ENCODE measurements around the gene NAPA. TPM values are rescaled to one million over a fixed set of nuclear protein-coding genes. Genes with fewer than 3 reads are reported as not detected.

The NAPA gene
- total RNA-seq, 5 donors from 2014 or later (not counting 1 experiment from before 2014, with no cell fraction given), result 81.1 to 119 (median 86.7) TPM

DNA sequence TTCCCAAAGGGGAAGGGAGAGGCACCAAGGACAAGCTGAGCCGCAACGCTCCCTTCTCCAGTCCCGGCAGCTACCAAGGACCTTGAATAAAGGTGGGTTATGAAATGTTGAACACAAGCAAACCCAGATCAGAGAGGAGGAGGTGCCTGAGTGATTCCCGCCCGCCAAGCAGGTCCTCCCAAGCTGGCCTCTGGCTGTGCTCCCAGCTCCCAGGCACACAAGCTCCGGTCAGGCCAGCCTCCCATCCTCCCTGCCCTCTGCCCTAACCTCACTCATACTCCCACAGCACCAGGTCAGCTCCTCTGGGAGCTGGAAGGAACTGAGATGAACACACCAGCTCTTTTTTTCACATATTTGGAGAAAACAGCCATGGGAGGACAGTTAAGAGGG, 3.7 kb downstream of the NAPA start:
- 100% methylated on average over 2 of the region's 6 CpGs for WGBS (ENCODE audit: insufficient coverage)

DNA sequence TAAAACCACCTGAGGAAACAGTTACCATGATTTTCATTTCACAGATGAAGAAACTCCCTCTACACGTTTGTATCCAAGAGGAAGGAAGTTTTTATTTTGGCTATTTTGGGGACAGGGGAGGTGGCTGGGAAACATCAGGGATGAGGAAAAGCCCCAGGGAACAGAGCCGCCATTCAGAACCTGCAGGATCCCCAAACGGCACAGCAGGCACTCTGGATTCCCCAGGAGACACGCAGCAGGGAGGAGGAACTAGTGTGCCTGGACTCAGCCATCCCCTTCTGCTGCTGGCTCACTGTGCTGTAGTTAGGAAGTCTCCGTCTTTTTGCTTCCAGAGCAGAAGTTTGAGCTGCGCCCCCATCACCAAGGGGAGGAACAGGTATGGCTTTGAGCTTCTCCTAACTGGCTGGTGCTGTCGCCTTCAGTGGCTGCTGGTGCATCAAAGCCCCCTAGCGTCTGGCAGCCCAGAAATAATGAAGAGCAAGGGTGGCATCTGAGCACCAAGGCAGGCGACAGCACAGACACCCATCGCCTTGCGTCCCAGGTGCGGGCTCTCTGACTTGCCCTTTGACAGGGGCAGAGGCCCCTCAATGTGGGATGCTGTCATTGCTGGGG, 4.2 kb downstream of the NAPA start:
- ATAC-seq (replicated peaks in 1 of 4), result no peak
- Mint-ChIP-seq H3K27me3 (no peaks in the 10 kb centered on the region), H3K4me3 (peak overlapping the region in 1 of 3 donors; percentile 15), H3K9me3 (no peaks in the 10 kb centered on the region), H3K27ac (no peak overlapping the region), H3K36me3 (peaks cover 3% of the 10 kb centered on the region), H3K4me1 (peaks cover 64% of the 10 kb centered on the region in 3 donors)
- H3K9me3 ChIP-seq, result no peaks in the 10 kb centered on the region
- H3K4me3 ChIP-seq (ENCODE audit: control insufficient read depth in 1 of 2, extremely low read depth in 1 of 2, low read length in 1 of 2), result no peak overlapping the region
- H3K4me1 ChIP-seq (ENCODE audit: control insufficient read depth in 1 of 2, extremely low read depth in 1 of 2, insufficient read depth in 2 of 2, low read length in 2 of 2), result peaks cover 15 to 69% of the 10 kb centered on the region in 2 experiments
- WGBS (ENCODE audit: insufficient coverage), result 91% methylated on average over 10 of the region's 12 CpGs
- H3K27ac ChIP-seq (ENCODE audit: low read length), result no peak overlapping the region
- CTCF ChIA-PET, result interaction anchor here (0.5 to 1.1 kb wide), 2 partner anchors 74 to 379 kb away, joined by 3 read pairs; no protein-coding TSS in a partner anchor
- peaks cover 7 to 19% of the 10 kb centered on the region in 2 donors for H3K36me3 ChIP-seq (ENCODE audit: control insufficient read depth in 2 of 2, extremely low read depth in 1 of 2, insufficient read depth in 1 of 2, low read length in 1 of 2)
- no peaks in the 10 kb centered on the region for H3K27me3 ChIP-seq (replicated peaks in 1 of 2; ENCODE audit: control insufficient read depth in 2 of 2, extremely low read depth in 1 of 2, insufficient read depth in 2 of 2, low read length in 1 of 2)
- POLR2A ChIA-PET, result interaction anchor here in 1 of 2 donors (0.6 kb wide), 1 partner anchor 22 kb away, joined by 3 read pairs; no protein-coding TSS in a partner anchor
- DNase-seq, result no peak

More for the DNA sequence above, 3.7 kb downstream of the NAPA start:
- Histone ChIP-seq H3K9me3 (no peaks in the 10 kb centered on the region), H3K4me3 (ENCODE audit: control insufficient read depth in 1 of 2, extremely low read depth in 1 of 2, low read length in 1 of 2) (no peak overlapping the region), H3K27ac (ENCODE audit: low read length) (no peak overlapping the region), H3K27me3 (replicated peaks in 1 of 2; ENCODE audit: control insufficient read depth in 2 of 2, extremely low read depth in 1 of 2, insufficient read depth in 2 of 2, low read length in 1 of 2) (no peaks in the 10 kb centered on the region), H3K36me3 (ENCODE audit: control insufficient read depth in 2 of 2, extremely low read depth in 1 of 2, insufficient read depth in 1 of 2, low read length in 1 of 2) (peaks cover 7 to 18% of the 10 kb centered on the region in 2 donors), H3K4me1 (ENCODE audit: control insufficient read depth in 1 of 2, extremely low read depth in 1 of 2, insufficient read depth in 2 of 2, low read length in 2 of 2) (peaks cover 19 to 74% of the 10 kb centered on the region in 2 experiments)
- POLR2A ChIA-PET, result no interaction called here
- DNase-seq (no peak), ATAC-seq (replicated peaks in 1 of 4) (no peak)
- Mint-ChIP-seq H3K36me3 (peaks cover 3% of the 10 kb centered on the region), H3K4me1 (peaks cover 69% of the 10 kb centered on the region in 3 donors), H3K27ac (no peak overlapping the region), H3K4me3 (peak overlapping the region in 1 of 3 donors; percentile 15), H3K27me3 (no peaks in the 10 kb centered on the region), H3K9me3 (no peaks in the 10 kb centered on the region)
- CTCF ChIA-PET, result interaction anchor here in 1 of 2 donors (1.1 kb wide), 1 partner anchor 75 kb away, joined by 3 read pairs; no protein-coding TSS in a partner anchor

DNA sequence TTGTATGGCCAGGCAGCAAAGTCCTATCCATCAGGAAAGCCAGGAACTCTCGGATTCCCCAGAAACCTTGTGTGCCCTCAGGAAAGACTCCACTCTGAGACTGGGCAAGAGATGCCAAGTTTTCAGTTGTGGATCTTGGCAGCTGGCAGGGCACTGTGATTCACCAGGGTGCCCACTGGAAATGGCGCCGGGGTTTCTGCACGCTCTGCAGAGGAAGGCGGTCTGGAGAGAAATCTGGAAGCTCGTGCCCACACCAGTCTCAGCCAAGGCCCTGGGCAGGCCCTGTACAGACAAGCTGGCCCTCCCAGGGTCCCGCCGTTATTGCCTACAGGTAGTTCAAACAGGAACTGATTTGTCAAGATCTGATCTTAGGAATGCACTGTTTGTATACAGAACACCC, 4.9 kb downstream of the NAPA start:
- H3K4me3 Mint-ChIP-seq, result peak overlapping the region in 1 of 3 donors; percentile 15

DNA sequence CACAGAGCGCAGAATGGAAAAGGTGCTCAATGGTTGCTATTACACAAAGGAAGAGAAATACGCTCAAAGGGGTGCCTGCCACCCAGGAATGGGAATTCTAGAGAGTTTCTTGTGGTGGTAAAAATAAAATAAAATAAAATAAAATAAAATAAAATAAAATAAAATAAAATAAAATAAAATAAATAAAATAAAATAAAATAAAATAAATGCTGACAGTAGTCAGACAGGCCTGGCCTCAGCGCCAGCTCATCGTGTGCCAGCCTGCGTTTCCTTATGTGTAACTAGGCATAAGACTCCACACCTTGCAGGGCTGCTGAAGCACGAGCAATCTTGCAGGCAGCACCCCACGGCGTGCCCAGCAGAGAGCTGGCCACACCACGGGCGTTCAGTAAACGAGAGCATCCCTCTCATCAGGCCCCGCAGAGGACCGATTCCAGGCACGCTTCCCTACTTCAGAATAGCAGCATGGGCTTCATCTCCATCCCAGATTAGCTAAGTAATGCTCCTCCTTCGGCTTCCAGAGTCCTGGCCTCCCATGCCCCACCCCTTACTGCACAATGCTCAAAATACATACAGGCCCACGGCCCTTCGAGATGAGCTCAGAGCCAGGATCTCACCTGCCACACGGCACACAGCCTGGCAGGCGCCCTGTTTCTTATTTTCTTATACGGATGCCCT, 5.6 kb downstream of the NAPA start:
- H3K4me3 ChIP-seq (ENCODE audit: control insufficient read depth in 1 of 2, extremely low read depth in 1 of 2, low read length in 1 of 2), result no peak overlapping the region
- ATAC-seq (replicated peaks in 1 of 4), result no peak
- Mint-ChIP-seq H3K4me1 (peaks cover 50 to 60% (median 52%) of the 10 kb centered on the region in 3 donors), H3K27me3 (no peaks in the 10 kb centered on the region), H3K4me3 (no peak overlapping the region), H3K36me3 (peaks cover 3% of the 10 kb centered on the region), H3K9me3 (no peaks in the 10 kb centered on the region), H3K27ac (no peak overlapping the region)
- no peak overlapping the region for H3K27ac ChIP-seq (ENCODE audit: low read length)
- ChIA-PET POLR2A (no interaction called here), CTCF (no interaction called here)
- H3K9me3 ChIP-seq, result no peaks in the 10 kb centered on the region
- DNase-seq, result no peak
- H3K4me1 ChIP-seq (ENCODE audit: control insufficient read depth in 1 of 2, extremely low read depth in 1 of 2, insufficient read depth in 2 of 2, low read length in 2 of 2), result peaks cover 15 to 64% of the 10 kb centered on the region in 2 experiments
- WGBS (ENCODE audit: insufficient coverage), result 90% methylated on average over 18 of the region's 20 CpGs
- no peaks in the 10 kb centered on the region for H3K27me3 ChIP-seq (replicated peaks in 1 of 2; ENCODE audit: control insufficient read depth in 2 of 2, extremely low read depth in 1 of 2, insufficient read depth in 2 of 2, low read length in 1 of 2)
- peaks cover 7 to 19% of the 10 kb centered on the region in 2 donors for H3K36me3 ChIP-seq (ENCODE audit: control insufficient read depth in 2 of 2, extremely low read depth in 1 of 2, insufficient read depth in 1 of 2, low read length in 1 of 2)

More for the DNA sequence above, 4.9 kb downstream of the NAPA start:
- H3K4me1 ChIP-seq (ENCODE audit: control insufficient read depth in 1 of 2, extremely low read depth in 1 of 2, insufficient read depth in 2 of 2, low read length in 2 of 2), result peaks cover 15 to 67% of the 10 kb centered on the region in 2 experiments
- no peaks in the 10 kb centered on the region for H3K9me3 ChIP-seq
- Mint-ChIP-seq H3K4me1 (peaks cover 57 to 62% (median 59%) of the 10 kb centered on the region in 3 donors), H3K9me3 (no peaks in the 10 kb centered on the region), H3K36me3 (peaks cover 3% of the 10 kb centered on the region), H3K27ac (no peak overlapping the region), H3K27me3 (no peaks in the 10 kb centered on the region)
- H3K36me3 ChIP-seq (ENCODE audit: control insufficient read depth in 2 of 2, extremely low read depth in 1 of 2, insufficient read depth in 1 of 2, low read length in 1 of 2), result peaks cover 7 to 19% of the 10 kb centered on the region in 2 donors
- no peak overlapping the region for H3K27ac ChIP-seq (ENCODE audit: low read length)
- CTCF ChIA-PET, result interaction anchor here in 1 of 2 donors (0.5 kb wide), 1 partner anchor 380 kb away, joined by 3 read pairs; no protein-coding TSS in a partner anchor
- ATAC-seq (replicated peaks in 1 of 4) (no peak), DNase-seq (no peak)
- POLR2A ChIA-PET, result interaction anchor here in 1 of 2 donors (0.6 kb wide), 1 partner anchor 23 kb away, joined by 3 read pairs; no protein-coding TSS in a partner anchor
- 85% methylated on average over 8 of the region's 8 CpGs for WGBS (ENCODE audit: insufficient coverage)
- no peaks in the 10 kb centered on the region for H3K27me3 ChIP-seq (replicated peaks in 1 of 2; ENCODE audit: control insufficient read depth in 2 of 2, extremely low read depth in 1 of 2, insufficient read depth in 2 of 2, low read length in 1 of 2)
- H3K4me3 ChIP-seq (ENCODE audit: control insufficient read depth in 1 of 2, extremely low read depth in 1 of 2, low read length in 1 of 2), result no peak overlapping the region

DNA sequence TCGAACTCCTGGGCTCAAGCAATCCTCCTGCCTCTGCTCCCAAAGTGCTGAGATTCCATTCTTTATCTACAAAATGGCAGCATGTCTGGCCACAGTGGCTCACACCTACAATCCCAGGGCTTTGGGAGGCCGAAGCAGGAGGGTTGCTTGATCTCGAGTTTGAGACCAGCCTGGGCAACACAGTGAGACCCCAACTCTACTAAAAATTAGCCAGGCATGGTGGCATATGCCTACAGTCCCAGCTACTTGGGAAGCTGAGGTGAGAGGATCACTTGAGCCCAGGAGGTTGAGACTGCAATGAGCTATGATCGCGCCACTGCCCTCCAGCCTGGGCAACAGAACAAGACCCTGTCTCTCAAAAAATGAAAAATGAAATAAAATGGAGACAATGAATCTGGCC, 6.1 kb downstream of the NAPA start:
- H3K4me3 Mint-ChIP-seq, result no peak overlapping the region
- no peaks in the 10 kb centered on the region for H3K27me3 Mint-ChIP-seq
- peaks cover 15 to 58% of the 10 kb centered on the region in 2 experiments for H3K4me1 ChIP-seq (ENCODE audit: control insufficient read depth in 1 of 2, extremely low read depth in 1 of 2, insufficient read depth in 2 of 2, low read length in 2 of 2)
- ChIA-PET CTCF (no interaction called here), POLR2A (no interaction called here)
- no peaks in the 10 kb centered on the region for H3K9me3 ChIP-seq
- ATAC-seq (replicated peaks in 1 of 4), result no peak
- no peak overlapping the region for H3K27ac Mint-ChIP-seq
- no peak overlapping the region for H3K4me3 ChIP-seq (ENCODE audit: control insufficient read depth in 1 of 2, extremely low read depth in 1 of 2, low read length in 1 of 2)
- no peaks in the 10 kb centered on the region for H3K9me3 Mint-ChIP-seq
- no peak for DNase-seq
- WGBS (ENCODE audit: insufficient coverage), result 100% methylated on average over 2 of the region's 5 CpGs
- peaks cover 45 to 58% (median 47%) of the 10 kb centered on the region in 3 donors for H3K4me1 Mint-ChIP-seq
- H3K27me3 ChIP-seq (replicated peaks in 1 of 2; ENCODE audit: control insufficient read depth in 2 of 2, extremely low read depth in 1 of 2, insufficient read depth in 2 of 2, low read length in 1 of 2), result no peaks in the 10 kb centered on the region
- H3K27ac ChIP-seq (ENCODE audit: low read length), result no peak overlapping the region
- H3K36me3 ChIP-seq (ENCODE audit: control insufficient read depth in 2 of 2, extremely low read depth in 1 of 2, insufficient read depth in 1 of 2, low read length in 1 of 2), result peaks cover 7 to 23% of the 10 kb centered on the region in 2 donors
- peaks cover 3% of the 10 kb centered on the region for H3K36me3 Mint-ChIP-seq

DNA sequence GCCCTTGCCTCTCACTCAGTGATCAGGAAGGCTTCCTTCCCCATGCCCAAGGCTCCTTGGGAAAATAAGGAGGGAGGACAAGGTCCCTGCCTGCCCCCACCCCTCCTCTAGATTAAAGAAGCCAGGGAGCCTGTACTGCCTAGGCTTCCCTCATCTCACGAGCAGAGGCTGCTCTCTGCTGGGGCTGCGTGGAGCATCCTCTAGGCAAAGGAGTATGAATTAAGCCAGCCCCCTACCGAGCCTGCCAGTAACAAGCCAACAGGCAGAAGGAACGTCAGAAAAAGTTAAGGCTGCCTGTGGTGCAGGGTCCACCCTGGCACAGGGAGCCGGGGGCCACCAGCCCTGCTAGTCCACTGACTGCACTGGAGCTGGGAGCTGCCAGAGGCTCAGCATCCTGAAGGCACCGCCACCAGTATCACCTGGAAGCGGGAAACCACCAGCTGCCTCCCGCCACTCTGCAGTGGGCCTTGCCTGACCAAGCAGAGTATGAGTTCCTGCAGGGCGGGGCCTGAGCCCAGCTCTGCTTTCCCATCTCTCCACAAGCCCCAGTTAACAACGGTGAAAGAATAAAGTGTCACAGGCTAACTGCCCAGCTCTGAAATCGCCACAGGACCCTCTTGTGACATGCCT, 6.8 kb downstream of the NAPA start:
- peaks cover 8% of the 10 kb centered on the region for H3K36me3 Mint-ChIP-seq
- DNase-seq (no peak), ATAC-seq (replicated peaks in 1 of 4) (no peak)
- peaks cover 7 to 30% of the 10 kb centered on the region in 2 donors for H3K36me3 ChIP-seq (ENCODE audit: control insufficient read depth in 2 of 2, extremely low read depth in 1 of 2, insufficient read depth in 1 of 2, low read length in 1 of 2)
- H3K4me3 ChIP-seq (ENCODE audit: control insufficient read depth in 1 of 2, extremely low read depth in 1 of 2, low read length in 1 of 2), result no peak overlapping the region
- no peak overlapping the region for H3K27ac ChIP-seq (ENCODE audit: low read length)
- no peaks in the 10 kb centered on the region for H3K9me3 Mint-ChIP-seq
- H3K27me3 ChIP-seq (replicated peaks in 1 of 2; ENCODE audit: control insufficient read depth in 2 of 2, extremely low read depth in 1 of 2, insufficient read depth in 2 of 2, low read length in 1 of 2), result no peaks in the 10 kb centered on the region
- H3K9me3 ChIP-seq, result no peaks in the 10 kb centered on the region
- ChIA-PET CTCF (interaction anchor here in 1 of 2 donors (0.5 kb wide), 1 partner anchor 669 kb away, joined by 3 read pairs; no protein-coding TSS in a partner anchor), POLR2A (interaction anchor here in 1 of 2 donors (0.7 kb wide), 1 partner anchor 71 kb away, joined by 3 read pairs; no protein-coding TSS in a partner anchor)
- H3K4me1 Mint-ChIP-seq, result peaks cover 38 to 51% (median 41%) of the 10 kb centered on the region in 3 donors
- no peaks in the 10 kb centered on the region for H3K27me3 Mint-ChIP-seq
- peaks cover 10 to 52% of the 10 kb centered on the region in 2 experiments for H3K4me1 ChIP-seq (ENCODE audit: control insufficient read depth in 1 of 2, extremely low read depth in 1 of 2, insufficient read depth in 2 of 2, low read length in 2 of 2)
- no peak overlapping the region for H3K4me3 Mint-ChIP-seq
- WGBS (ENCODE audit: insufficient coverage), result 92% methylated on average over 9 of the region's 11 CpGs
- H3K27ac Mint-ChIP-seq, result no peak overlapping the region

Measured in T-cell (primary cell).